Kidney tubule cell (primary cell): Measurements from ENCODE around the gene SPATA25.
"Not testable (repeated sequence)": the region's sequence is repeated elsewhere in the genome, so short reads cannot be mapped to it uniquely, and the experiment has no call there.

Experiments used
- DNase-seq: peaks from one replicate; pipeline ENCODE4 v3.0.0-alpha.2; 2018; ENCODE audit warnings: low spot score

SPATA25 gene, protein sequence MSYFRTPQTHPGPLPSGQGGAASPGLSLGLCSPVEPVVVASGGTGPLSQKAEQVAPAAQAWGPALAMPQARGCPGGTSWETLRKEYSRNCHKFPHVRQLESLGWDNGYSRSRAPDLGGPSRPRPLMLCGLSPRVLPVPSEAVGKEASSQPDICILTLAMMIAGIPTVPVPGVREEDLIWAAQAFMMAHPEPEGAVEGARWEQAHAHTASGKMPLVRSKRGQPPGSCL

DNA sequence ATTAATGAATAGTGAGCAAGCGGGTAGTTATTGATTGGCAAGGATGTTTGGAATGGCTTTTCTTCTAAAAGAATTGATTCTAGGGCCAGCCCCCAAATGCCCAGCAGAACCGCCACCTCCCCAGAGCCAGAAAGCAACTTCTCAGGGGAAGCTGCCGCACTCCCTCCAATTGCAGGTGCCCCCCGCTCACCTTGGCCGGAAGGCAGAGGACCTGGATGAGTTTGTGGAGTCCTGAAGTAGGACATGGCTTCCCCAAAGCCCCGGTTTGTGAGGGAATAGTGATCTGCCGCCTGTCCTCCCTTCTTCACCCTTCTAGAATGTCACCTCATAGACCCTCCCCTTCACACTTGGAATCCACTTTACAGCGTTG, at the start of gene SPATA25:
Gene SPATA25 (minus strand): TSS at position 277 of the 370 bp plus-strand sequence. CDS start 32 bp downstream, at position 245.
- DNase-seq = no peak

- no peak for DNase-seq
These were observed 48.1 kb upstream of the SPATA25 start for GRCh38 chr20:45935416-45936046.

- DNase-seq = peak; percentile 96
These were observed 47.4 kb upstream of the SPATA25 start, which contains the start of gene PCIF1 for GRCh38 chr20:45934586-45935415. TSS of gene PCIF1 (plus strand) at chr20:45934683. CDS start at chr20:45939000, 4,317 bp downstream.

DNA sequence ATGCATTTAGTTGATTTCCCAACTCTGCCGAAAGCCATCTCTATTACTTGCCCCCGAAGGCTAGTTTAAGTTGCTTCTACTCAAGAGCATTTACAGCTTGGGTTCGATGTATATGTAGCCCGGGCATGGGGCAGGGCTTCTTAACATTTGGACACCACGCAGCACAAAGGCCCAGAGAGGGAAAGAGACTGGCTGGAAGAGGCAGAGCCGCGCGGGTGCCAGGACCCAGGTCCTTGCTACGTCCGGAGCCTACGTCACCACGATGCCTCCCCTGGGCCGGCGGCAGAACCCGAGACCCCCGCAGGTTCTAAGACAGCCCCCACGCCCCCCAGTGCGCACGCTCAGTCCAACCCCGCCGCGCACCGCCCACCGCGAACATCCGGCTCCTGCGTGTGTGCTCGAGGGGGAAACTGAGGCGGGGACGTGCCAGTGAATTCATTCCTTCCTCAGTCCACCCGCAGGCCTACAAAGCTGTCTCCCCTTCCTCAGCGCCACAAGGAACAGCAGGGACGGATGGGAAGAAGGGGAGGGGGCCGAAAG, 46.7 kb upstream of the SPATA25 start:
- DNase-seq = peak; percentile 42

GRCh38 chr20:45933266-45934045, 46.0 kb upstream of the SPATA25 start:
- DNase-seq = peak; percentile 87

- not testable (repeated sequence) for DNase-seq
These were observed 44.3 kb upstream of the SPATA25 start for GRCh38 chr20:45931680-45932079.

GRCh38 chr20:45927071-45927878, 39.9 kb upstream of the SPATA25 start:
- DNase-seq = no peak

DNA sequence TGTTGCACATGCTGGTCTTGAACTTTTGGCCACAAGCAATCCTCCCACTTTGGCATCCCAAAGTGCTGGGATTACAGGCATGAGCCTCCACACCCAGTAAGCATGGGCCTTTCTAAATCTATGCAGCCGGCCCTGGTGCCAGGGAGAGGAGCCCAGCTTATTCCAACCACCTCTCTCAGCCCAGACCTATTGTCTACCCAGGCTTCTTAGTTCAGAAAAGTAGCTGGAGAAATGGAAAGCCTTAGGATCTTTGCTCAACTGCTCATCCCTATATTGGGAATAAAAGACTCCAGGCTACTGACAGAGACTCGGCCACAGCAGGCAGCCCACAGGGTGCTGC, 39.3 kb upstream of the SPATA25 start:
- DNase-seq = no peak

DNA sequence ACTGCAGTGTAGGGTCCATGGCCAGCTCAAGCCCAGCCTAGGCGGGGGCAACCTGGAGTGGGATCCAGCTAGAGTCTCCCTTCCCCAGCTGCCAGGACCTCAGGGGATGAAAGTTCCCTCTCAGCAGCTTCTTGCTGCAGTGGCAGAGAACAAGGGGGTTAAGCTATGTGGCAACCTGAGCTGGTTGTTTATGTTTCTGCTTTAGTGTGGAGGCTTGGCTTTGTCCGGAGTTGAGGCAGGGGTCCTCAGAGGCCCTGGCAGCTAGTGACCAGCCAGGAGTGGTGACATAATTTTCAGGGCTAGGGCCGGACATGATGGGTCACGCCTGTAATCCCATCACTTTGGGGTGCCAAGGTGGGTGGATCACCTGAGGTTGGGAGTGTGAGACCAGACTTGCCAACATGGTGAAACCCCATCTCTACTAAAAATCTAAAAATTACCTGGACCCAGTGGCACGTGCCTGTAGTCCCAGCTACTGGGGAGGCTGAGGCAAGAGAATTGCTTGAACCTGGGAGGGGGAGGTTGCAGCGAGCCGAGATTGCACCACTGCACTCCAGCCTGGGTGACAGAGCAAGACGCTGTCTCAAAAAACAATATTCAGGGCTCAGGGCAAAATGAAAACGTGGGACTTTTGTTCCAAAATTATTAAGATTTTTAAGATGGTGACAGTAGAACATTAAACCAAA, 38.5 kb upstream of the SPATA25 start:
- DNase-seq = no peak

DNA sequence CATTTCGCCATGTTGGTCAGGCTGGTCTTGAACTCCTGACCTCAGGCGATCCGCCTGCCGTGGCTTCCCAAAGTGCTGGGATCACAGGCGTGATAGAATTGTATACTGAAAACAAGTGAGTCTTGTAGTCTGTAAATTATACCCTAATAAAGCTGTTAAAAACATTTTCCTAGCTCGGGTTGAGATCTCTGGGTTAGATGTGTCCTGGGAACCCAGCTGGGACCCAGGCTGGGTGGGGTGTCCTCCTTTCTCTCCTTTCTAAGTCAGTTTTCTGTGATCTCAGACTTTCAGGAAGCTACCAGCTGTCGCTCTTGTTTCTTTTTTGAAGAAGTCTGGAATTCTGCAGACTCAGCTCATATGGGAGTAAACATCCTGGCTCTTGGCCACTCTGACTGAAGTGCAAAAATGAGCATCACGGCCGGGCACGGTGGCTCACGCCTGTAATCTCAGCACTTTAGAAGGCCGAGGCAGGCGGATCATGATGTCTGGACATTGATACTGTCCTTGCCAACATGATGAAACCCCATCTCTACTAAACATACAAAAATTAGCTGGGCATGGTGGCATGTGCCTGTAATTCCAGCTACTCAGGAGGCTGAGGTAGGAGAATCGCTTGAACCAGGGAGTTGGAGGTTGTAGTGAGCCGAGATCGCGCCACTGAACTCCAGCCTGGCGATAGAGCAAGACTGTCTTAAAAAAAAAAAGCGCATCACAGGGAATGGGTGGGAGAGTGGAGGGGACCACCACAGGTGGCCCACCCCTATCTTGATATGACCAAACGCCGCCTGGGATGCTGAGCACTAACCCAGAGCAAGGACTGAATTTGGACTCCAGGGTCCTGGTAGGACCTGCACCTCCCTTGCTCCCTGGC, 37.2 kb upstream of the SPATA25 start:
- DNase-seq = peak; percentile 39

DNA sequence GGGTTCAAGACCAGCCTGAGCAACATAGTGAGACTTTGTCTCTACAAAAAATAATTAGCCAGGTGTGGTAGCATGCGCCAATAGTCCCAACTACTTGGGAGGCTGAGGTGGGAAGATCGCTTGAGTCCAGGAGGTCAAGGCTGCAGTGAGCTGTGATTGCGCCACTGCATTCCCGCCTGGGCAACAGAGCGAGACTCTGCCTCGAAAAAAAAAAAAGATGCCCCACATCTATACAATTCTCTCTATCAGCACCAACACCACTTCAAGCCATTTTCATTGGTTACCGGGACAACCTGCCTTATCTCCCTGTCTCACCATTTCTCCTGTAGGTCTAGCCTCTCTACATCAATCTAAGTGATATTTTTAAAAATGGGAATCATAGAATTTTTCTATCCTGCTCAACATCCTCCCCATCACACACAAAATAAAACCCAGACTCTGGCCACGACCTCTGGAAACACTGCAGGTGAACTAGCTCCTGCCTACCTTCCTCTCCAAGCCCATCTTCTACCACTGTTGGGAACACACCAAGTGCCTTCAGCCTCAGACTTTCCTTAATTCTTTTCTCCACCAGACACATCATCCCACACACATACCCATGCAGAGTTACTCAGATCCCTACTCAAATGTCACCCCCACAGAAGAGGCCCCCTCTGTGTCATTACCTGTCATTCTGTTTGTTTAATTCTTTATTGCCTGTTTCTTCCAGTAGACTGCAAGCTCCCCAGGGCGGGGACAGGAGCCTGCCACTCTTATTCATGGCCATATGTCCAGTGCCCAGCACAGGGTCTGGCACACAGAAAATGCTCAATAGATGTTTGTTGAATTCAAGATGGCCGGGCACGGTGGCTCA, 34.1 kb upstream of the SPATA25 start:
- DNase-seq = no peak

DNA sequence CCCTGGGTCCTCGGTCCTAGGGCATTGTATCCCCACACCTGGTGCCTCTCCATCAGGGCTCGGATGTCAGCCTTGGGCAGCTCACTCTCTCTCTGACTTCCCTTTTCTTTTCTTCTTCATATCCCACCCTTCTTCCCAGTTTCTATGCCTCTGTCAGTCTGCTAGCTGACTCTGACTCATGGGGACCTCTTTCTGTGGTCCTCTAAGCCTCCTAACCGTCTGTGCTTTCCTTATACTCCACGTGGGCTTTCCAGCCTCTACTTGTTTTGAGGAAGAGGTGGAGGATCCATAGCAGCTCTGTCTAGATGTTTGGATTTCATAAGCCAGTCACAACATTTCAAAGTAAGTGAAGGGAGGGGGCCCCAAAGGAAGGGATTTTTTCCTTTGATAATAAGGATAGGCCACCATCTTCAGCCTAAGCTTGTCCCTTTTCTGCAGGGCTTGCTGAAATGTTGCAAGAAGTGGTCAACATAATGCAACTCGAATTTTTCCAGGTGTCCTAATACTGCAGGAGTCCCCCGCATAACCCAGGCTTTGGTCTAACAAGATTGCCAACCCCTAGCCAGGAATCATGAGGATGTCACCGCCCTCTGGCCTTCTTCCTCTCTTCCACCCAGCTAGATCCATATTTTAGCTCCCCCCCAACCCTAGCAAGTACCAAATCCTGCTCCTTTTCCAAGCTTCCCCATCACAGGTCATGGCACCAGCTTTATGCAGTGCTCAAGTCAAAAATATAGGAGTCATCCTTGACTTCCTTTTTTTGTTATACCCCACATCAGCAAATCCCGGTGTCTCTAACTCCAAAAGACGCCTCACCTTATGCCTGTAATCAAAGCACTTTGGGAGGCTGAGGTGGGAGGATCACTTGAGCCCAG, 33.3 kb upstream of the SPATA25 start:
- DNase-seq = no peak

DNA sequence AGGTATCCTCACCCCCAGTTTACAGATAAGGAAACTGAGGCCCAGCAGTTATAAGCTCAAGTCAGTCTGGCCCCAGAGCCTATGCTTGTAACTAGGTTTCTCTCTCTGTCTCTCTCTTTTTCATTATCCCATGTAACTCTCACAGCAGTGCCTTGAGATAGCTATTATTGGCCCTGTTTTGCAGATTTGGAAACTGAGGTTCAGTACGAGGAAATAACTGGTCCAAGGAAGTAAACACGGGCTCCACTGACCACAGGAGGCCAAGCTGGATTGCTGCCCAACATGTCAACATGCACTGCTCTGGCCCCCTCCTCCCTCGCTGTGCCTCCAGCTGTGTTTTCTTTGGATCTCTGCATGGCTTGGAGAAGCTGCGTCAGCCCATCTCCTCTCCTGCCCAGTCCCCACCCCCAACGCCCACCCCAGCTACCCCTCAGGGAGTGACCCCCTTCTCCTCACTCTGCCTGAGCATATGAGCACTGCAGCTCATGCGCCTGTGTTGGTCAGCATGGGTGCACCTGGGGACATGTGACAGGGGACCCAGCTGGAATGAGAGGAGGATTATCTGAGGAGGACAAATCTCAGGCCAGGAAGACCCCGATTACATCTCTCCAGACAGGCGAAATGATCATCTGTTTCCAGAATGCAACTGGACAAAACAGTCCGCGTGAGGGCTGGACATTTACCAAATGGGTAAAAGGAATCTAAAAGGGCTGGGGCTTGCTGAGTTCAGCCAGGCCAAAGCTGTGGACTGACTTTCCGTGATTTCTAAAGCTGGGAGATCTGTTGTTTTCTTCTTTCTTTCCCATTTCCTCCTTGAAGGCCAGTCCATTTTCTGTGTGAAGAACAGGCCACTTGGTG, 32.3 kb upstream of the SPATA25 start:
- no peak for DNase-seq

DNA sequence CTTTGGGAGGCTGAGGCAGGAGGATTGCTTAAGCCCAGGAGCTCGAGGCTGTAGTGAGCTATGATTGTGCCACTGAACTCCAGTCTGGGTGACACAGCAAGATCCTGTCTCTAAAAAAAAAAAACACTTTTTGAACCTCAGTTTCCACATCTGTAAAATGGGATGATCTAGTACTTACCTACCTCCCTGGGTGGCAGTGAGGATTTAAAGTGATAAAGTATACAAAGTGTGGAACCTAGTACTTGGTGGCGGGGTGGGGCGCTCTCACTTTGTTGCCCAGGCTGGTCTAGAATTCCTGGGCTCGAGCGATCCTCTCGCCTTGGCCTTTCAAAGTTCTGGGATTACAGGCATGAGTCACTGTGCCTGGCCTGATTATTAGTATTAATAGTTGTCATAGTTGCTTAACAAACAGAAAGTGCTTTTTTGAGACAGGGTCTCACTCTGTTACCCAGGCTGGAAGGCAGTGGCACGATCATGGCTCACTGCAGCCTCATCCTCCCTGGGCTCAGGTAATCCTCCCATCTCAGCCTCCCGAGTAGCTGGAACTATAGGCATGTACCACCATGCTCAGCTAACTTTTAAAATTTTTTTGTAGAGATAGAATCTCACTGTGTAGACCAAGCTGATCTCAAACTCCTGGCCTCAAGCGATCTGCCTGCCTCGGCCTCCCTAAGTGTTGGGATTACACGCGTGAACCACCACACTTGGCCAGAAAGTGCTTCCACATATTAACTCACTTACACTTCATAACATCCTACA, 31.5 kb upstream of the SPATA25 start:
- DNase-seq = no peak

DNA sequence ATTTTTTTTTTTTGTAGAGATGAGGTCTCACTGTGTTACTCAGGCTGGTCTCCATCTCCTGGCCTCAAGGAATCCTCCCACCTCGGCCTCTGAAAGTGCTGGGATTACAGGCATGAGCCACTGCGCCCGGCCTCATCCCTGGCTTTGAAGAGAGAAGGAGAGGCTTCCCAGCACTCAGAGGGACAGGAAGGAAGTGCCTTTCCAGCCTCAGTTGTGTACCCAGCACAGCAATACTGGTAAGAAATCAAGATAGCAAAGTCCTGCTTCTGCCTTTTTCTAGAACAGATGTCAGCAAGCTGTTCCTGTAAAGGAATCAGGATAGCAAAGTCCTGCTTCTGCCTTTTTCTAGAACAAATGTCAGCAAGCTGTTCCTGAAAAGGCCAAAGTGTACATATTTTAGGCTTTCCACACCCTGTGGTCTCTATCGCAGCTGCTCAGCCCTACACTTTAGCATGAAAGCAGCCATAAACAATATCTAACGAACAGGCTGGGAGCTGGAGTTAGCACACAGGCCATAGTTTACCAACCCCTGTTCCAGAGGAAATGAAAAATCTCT, 30.8 kb upstream of the SPATA25 start:
- DNase-seq = no peak

- no peak for DNase-seq
These were observed 30.3 kb upstream of the SPATA25 start for GRCh38 chr20:45917790-45918141.
